HL-60/S4 treated with phorbol 12-myristate 13-acetate at 8.2 ng/mL for 4 days and 3 days (cell line): Measurements from ENCODE around the gene TMEM132C.
"Not testable (repeated sequence)": the region's sequence is repeated elsewhere in the genome, so short reads cannot be mapped to it uniquely, and the experiment has no call there.

Experiments
- in situ Hi-C: fragments of 300-500 bp; cut with MboI; formaldehyde crosslinking; loops from 2 replicates; pipeline ENCODE4 v1.15.0; 2022; ENCODE audit warnings: low sequenced_read_pairs

The TMEM132C gene

DNA sequence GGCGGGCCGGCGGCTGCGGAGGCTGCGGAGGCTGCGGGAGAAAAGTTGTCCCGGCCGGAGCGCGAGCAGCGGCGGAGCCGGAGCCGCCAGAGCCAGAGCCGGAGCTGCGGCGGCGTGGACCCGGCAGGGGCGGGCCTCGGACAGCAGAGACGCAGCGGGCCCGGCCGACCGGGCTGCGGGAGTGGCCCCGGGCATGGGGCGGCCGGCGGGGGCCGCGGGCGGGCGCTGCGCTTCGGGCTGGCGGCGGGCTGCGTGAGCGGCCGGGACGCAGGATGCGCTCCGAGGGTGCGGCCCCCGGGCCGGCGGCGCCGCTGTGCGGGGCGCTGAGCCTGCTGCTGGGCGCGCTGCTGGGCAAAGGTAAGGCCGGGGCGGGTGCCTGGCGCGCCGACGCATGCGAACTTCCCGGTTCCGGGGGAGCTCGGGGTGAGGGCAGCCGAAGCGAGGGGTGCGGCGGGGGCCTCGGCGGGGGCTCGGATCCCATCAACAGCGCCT lies at the start of gene TMEM132C:
Gene TMEM132C, plus strand, starts transcription at position 40 of the 492 bp plus-strand sequence. Its CDS starts 233 bp downstream, at position 273.
- in situ Hi-C loops, result no loop called here

DNA sequence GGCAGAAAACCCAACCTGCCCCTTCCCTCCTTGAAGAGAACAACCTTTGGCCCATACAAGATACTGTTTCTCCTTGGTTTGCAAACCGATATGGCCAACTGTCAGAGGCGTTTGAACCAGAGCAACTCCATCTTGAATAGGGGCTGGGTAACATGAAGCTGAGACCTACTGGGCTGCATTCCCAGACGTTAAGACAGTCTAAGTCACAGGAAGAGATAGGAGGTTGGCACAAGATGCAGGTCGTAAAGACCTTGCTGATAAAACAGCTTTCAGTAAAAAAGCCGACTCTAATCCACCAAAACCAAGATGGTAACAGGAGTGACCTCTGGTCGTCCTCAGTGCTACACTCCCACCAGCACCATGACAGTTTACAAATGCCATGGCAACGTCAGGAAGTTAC lies 42.7 kb upstream of the TMEM132C start:
- in situ Hi-C loops, result no loop called here

GRCh38 chr12:128228581-128228980 lies 38.4 kb upstream of the TMEM132C start:
- in situ Hi-C loops, result no loop called here

DNA sequence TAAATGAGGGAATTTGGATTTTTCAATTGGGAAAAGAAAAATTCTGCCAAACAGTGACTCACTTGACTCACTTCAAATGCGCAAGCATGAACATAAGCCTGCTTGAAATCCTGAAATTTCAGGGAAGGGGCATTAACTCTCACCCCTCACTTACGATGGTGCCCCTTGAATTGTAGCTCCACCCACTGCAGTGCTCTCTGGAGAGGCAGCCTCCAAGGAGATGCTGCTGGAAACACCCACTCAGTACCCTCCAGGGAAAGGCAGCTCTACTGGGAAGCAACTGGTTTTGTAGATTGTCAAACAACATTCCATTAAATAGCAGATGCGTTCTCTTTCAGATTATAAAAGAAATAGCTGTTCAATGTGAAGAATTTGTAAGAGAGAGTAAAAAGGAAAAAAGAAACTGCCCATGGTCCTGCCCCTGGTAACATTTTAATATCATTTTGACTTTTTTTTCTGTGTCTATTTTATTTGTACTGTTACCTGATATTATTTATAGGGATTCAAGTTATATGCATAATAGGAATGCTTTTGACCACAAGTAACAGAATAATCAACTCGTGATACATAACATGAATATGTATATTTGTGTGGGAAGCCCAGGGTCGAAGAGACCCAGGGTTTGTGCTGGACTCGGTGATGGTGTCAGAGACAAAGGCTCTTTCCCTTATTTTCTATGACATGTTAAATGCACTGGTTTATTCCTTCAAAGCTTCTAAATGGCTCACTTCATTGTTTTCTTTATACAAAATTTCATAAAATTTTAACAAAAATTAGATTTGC lies 31.1 kb upstream of the TMEM132C start:
- in situ Hi-C loops, result no loop called here

DNA sequence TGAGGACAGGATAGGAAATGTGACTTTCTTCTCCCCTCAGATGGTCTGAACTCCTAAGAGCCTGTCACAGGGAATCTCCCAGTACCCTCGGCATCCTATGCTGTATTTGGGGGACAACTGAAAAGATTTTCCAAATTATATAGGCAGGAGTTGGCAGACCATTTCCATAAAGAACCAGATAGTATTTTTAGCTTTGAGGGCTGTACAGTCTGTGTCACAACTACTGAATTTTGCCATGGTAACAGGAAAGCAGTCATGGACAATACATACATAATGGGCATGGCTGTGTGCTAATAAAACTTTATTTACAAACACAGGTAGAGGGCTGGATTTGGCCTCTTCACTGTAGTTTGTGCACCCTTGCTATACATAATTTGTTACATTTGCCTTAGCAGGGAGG lies 30.4 kb upstream of the TMEM132C start:
- in situ Hi-C loops, result no loop called here

DNA sequence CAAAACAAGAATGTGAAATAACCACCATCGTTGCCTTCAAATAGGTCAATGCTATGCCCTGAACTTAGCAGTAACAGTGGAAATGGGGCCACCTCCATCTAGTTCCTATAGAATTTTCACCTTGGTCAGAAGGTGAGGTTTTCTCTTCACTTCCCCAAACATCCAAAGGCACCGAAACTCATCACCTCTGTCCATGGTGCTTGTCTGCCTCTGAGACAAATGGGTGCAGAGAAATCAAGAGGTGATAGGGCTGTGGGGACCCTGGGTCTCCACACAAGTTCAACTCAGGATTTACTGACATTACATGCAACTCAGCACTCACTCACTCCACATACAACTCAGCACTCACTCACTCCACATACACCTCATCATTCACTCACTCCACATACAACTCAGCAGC lies 26.2 kb upstream of the TMEM132C start:
- in situ Hi-C loops, result no loop called here

- in situ Hi-C loops, result no loop called here
Observed at GRCh38 chr12:128245121-128245520, 21.8 kb upstream of the TMEM132C start.

GRCh38 chr12:128245905-128246304 lies 21.1 kb upstream of the TMEM132C start:
- in situ Hi-C loops, result no loop called here

DNA sequence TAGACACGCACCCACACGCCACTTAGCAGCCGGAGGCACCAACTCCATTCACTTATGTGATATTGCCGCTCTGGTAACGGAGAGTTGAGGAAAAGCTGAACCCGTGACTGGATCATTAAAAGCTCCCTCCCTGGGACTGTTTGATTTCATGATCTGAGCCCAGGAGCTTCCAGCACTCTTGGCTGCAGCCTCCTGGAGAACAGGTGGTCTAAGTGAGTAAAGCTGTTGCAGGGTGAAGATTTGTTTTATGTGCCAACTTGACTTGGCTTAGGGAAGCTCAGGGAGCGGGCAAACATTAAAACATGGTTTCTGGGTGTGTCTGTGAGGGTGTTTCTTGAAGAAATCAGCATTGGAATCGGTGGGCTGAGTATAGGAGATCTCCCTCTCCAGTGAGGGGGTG lies 16.9 kb upstream of the TMEM132C start:
- in situ Hi-C loops, result no loop called here

- in situ Hi-C loops, result not testable (repeated sequence)
Observed at GRCh38 chr12:128253829-128254228, 13.1 kb upstream of the TMEM132C start.

DNA sequence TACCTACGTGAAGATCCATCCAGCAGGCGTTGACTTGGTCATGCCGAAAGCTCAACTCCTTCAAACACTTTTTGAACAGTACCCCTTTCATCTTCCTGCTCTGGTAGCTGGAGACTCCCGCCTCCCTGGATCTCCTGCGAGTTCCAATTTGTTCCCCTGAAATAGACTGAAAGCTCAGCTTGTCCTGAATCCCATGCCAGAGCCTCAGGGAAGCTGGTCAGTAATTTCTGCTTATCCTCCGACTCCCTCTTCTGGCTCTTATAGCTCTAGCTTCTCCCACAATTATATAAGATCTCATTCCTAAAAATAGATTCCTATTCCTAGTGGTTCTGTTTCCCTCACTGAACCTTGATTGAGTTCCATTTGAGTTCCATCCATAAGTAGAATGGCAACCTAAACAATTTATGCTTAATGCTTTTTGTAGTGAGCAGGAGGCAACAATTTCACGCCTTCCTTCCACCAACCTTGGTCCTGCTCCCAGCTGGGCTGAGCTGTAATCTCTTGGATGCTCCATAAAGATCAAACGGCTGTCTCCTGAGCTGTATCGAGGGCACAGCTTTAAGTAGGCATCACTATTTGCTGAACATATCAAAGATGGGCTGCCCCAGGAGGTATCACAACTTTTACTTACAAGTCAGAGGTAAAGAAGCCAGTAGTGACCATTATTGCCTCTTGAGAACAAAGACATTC lies 8.0 kb upstream of the TMEM132C start:
- in situ Hi-C loops, result no loop called here

DNA sequence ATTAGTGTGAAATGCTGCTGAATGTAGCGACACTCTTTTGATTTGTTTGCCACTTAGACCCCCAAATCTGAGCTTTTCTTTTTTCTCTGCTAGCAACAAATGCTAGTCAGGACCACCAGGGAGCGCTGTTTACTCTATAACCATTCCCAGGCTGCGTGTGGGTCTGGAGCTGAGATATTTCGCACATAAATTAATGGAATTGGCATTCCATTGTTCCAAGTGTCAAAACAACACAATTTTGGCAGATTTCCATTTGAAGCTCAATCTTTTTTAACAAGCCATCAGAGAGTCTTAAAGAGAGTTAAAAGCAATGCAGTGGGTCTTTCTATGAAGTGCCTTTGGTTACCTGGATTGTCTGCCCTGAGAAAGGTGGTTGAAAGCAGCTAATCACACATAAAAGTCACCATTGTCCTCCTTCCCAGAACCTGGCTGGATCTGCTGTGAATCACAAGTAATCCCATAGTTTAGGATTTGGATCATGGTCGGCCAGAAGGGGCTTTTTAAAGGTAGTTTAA lies 7.4 kb upstream of the TMEM132C start:
- in situ Hi-C loops, result no loop called here

DNA sequence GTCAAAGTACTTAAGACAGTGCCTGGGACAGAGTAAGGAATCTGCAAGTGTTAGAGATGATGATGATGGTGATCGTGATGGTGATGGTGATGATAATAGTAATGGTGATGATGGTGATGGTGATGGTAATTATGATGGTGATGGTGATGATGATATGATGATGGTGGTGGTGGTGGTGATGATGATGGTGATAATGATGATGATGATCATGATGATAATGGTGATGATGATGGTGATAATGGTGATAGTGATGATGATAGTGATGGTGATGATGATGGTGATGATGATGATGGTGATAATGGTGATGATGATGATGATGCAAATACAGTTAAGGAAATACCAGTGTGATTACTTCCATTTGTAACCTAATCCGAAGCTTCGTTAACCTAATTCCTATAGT lies 5.2 kb upstream of the TMEM132C start:
- in situ Hi-C loops, result no loop called here

- in situ Hi-C loops, result no loop called here
Observed at GRCh38 chr12:128265566-128265965, 1.4 kb upstream of the TMEM132C start.

DNA sequence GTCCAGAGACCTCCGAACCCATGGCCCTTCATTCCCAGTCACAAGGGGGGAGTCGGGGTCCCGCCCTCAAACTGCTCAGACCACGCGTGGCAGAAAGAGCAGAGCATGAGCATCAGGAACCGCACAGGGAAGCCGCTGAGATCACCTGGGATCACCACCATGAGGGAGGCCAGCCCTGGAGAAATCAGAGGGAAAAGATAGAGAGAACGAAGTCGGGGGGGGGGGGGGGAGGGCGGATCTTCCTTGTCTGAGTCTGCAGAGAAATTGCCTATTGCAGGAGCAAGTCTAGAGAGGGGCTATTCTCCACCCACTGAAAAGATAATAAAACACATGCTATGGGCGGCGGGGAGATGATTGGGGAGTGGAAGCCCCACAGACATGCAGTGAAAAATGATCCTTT lies 884 bp upstream of the TMEM132C start:
- in situ Hi-C loops, result no loop called here

DNA sequence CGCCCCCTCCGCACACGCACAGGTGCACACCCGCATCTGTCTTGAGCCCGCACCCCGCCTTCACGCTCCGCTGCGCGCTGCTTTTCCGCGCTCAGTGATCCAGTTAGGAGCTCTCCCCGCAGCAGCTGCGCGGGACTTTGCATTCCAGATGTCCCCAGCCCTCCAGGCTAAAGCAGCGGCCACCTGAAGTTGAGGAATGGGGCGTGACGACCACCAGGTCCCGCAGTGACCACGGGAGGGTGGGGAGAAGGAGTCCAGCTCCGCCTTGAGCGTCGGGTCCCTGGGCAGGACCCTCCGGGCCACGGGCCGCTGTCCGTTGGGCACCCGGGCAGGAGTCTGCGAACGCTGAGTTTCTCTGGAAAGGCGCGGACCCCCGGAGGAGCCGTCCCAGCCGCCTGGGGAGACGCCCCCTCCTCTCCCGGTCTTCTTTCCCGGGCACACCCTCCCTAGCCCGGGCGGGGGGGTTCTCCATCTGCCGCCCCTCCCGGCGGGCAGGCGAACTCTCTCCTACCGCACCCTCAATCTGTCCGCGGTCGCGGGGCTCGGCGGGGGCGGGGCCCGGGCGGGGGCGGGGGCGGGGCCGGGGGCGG lies 334 bp upstream of the TMEM132C start:
- in situ Hi-C loops, result no loop called here

- in situ Hi-C loops, result no loop called here
Observed at GRCh38 chr12:128267651-128268378, 845 bp downstream of the TMEM132C start.

DNA sequence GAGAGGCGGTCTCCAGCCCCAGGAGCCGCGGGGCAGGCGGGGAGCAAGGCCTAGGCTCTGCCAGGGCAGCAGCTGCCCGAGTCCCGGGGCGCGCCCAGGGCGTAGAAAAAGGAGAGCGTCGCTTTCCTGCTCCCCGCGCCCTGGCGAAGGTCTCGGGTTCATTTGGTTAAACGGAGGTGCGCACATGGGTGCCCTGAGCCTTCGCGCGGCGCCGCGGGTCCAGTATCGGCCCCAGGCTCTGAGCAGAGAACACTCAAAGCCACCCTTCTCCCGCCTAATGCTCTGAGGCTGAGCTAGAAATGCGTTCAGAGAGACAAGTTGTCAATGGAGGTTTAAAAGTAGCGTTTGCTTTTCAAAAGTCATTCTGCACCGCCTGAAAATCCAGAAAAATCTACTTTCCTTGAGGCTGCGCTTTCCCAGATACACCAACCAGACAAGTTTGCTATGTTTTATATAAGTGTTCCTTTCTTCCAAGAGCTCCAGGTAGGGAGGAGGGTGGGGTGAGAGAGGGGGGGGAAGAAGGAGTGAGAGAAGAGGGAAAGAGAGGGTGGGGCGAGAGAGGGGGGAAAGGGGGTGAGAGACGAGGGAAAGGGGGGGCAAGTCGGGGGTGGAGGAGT lies 1.5 kb downstream of the TMEM132C start:
- in situ Hi-C loops, result no loop called here

- in situ Hi-C loops, result no loop called here
Observed at GRCh38 chr12:128269181-128269591, 2.2 kb downstream of the TMEM132C start.

- in situ Hi-C loops, result no loop called here
Observed at GRCh38 chr12:128276471-128276870, 9.5 kb downstream of the TMEM132C start.

- in situ Hi-C loops, result no loop called here
Observed at GRCh38 chr12:128286970-128287369, 20.0 kb downstream of the TMEM132C start.
